Measurements from ENCODE around the gene KRTAP25-1.

Gene KRTAP25-1

GRCh38 chr21:30255679-30256078 lies 33.6 kb downstream of the KRTAP25-1 start:
- TF ChIP-seq, protein P1, sequence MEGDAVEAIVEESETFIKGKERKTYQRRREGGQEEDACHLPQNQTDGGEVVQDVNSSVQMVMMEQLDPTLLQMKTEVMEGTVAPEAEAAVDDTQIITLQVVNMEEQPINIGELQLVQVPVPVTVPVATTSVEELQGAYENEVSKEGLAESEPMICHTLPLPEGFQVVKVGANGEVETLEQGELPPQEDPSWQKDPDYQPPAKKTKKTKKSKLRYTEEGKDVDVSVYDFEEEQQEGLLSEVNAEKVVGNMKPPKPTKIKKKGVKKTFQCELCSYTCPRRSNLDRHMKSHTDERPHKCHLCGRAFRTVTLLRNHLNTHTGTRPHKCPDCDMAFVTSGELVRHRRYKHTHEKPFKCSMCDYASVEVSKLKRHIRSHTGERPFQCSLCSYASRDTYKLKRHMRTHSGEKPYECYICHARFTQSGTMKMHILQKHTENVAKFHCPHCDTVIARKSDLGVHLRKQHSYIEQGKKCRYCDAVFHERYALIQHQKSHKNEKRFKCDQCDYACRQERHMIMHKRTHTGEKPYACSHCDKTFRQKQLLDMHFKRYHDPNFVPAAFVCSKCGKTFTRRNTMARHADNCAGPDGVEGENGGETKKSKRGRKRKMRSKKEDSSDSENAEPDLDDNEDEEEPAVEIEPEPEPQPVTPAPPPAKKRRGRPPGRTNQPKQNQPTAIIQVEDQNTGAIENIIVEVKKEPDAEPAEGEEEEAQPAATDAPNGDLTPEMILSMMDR (IDR thresholded peaks at IDR 0.05; ENCODE audit: insufficient read depth, low read depth, low read length, missing control alignments) = no peak
- DNase-seq (ENCODE audit: low read depth) = no peak
- no peak overlapping the region for H3K4me3 ChIP-seq (ENCODE audit: low read depth, low read length)

- H3K4me3 ChIP-seq (ENCODE audit: low read depth, low read length) = no peak overlapping the region
- TF ChIP-seq, protein P1 (IDR thresholded peaks at IDR 0.05; ENCODE audit: insufficient read depth, low read depth, low read length, missing control alignments) = no peak
- DNase-seq (ENCODE audit: low read depth) = no peak
Observed at GRCh38 chr21:30251781-30252180, 37.5 kb downstream of the KRTAP25-1 start.

DNA sequence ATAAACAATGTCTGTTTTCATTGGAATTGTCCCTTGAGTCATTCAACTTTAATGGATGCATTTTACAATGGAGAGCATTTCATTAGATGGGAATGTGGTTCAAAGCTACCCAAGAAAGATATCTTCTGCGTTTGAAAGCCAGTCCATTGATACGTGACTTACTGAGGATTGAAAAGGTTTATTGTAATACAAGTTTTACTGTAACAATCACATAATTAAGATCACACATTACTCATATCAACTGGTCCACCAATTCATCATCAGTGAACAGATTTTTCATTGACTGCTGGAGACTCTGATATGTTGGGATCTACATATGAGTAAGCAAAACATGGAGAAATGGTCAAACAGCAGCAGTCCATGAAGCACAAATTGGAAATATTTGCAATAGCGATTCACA lies 39.4 kb downstream of the KRTAP25-1 start:
- TF ChIP-seq, protein P1 (IDR thresholded peaks at IDR 0.05; ENCODE audit: insufficient read depth, low read depth, low read length, missing control alignments) = no peak
- no peak for DNase-seq (ENCODE audit: low read depth)
- H3K4me3 ChIP-seq (ENCODE audit: low read depth, low read length) = no peak overlapping the region

GRCh38 chr21:30248844-30249243 lies 40.5 kb downstream of the KRTAP25-1 start:
- no peak for DNase-seq (ENCODE audit: low read depth)
- TF ChIP-seq, protein P1 (IDR thresholded peaks at IDR 0.05; ENCODE audit: insufficient read depth, low read depth, low read length, missing control alignments) = no peak

DNA sequence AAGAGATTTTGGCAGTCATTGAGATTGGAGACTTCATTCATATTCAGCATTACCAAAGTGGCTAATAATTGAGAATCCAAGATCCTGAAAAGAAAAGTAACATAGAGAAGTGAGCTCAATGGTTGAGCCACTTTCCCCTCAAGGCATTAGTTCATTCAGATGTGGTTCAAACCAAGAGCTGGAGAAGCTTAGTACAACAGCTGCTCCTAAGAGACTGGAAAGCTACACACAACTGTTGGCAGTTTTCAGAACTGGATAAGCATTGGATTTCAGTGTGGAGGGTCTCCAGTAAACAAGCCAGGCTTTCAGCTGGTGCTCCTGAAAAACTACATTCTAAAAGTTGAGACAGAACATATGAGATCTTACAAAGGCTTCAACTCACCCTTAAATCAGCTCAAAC lies 44.3 kb downstream of the KRTAP25-1 start:
- no peak overlapping the region for H3K4me3 ChIP-seq (ENCODE audit: low read depth, low read length)
- DNase-seq (ENCODE audit: low read depth) = no peak
- TF ChIP-seq, protein P1 (IDR thresholded peaks at IDR 0.05; ENCODE audit: insufficient read depth, low read depth, low read length, missing control alignments) = no peak

More at GRCh38 chr21:30248844-30249243, 40.5 kb downstream of the KRTAP25-1 start:
- H3K4me3 ChIP-seq (ENCODE audit: low read depth, low read length) = no peak overlapping the region

- H3K4me3 ChIP-seq (ENCODE audit: low read depth, low read length) = no peak overlapping the region
- no peak for DNase-seq (ENCODE audit: low read depth)
- TF ChIP-seq, protein P1 (IDR thresholded peaks at IDR 0.05; ENCODE audit: insufficient read depth, low read depth, low read length, missing control alignments) = no peak
Observed at GRCh38 chr21:30243691-30244090, 45.6 kb downstream of the KRTAP25-1 start.

DNA sequence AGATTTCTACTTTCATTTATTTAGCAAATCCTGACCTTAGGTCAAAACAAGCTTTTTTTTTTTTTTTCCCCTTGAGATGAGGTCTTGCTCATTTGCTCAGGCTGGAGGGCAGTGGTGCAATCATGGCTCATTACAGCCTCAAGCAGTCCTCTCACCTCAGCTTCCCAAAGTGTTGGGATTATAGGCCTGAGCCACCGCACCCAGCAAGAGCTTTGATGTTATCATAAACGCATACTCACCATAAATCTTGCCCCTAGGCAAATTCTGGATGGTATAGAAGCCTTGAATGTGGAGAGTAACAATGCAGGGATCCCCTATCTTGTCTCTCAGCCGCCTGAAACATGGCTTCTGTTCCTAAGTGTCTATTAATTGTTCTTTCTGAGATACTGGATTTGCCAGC lies 48.7 kb downstream of the KRTAP25-1 start:
- DNase-seq (ENCODE audit: low read depth) = no peak
- no peak overlapping the region for H3K4me3 ChIP-seq (ENCODE audit: low read depth, low read length)
- TF ChIP-seq, protein P1 (IDR thresholded peaks at IDR 0.05; ENCODE audit: insufficient read depth, low read depth, low read length, missing control alignments) = no peak

All from GM12865 (cell line).